ENCODE results near the gene ADAMTS8.

DNA sequence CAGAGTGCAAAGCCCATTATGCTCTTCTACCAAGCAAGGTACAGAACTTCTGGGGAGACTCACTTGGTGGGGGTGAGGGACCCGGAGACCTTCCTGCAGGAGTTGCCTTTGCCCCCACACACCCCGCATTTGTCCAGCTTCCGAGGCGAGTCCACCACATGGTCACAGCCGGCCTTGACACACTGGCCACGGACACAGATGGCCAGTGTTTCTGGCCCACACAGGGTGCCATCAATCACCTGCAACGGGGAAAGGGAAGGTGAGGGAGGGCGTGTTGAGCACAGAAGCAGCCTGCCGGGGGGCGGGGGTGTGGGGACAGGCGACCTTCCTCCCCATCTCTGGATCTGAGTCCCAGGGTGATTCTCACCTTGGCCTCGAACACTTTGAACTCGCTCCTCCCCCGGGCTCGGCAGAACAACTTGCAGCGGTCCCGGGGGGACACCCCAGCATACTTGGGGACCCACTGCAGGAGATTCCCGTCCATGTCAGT lies 20.0 kb downstream of the ADAMTS8 start:
- no peak for TF ChIP-seq CTCF (IDR thresholded peaks at IDR 0.05; ENCODE audit: low read depth, low read length)
- TF ChIP-seq EZH2phosphoT487 (IDR thresholded peaks at IDR 0.05; ENCODE audit: low read depth): no peak

All from OCI-LY3 (cell line).